ENCODE measurements around the gene LIPC.

DNA sequence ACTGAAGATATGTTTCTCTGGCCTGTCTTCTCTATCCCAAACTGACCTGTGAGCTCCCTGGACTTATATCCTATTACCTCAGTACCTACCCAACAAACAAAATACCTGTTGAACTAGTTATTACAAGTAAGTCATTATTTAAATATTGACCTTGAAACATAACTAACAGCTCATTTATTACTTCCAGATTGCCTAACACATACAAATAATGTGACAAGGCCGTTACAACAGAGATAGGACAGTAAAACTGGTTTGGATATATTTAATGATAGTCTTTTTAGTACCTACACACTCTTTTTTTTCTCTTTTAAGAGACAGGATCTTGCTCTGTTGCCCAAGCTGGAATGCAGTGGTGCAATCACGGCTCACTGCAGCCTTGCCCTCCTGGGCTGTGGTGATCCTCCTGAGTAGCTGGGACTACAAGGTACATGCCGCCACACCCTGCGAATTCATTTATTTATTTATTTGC is 172.7 kb downstream of the LIPC start:
- TF ChIP-seq, protein P1, sequence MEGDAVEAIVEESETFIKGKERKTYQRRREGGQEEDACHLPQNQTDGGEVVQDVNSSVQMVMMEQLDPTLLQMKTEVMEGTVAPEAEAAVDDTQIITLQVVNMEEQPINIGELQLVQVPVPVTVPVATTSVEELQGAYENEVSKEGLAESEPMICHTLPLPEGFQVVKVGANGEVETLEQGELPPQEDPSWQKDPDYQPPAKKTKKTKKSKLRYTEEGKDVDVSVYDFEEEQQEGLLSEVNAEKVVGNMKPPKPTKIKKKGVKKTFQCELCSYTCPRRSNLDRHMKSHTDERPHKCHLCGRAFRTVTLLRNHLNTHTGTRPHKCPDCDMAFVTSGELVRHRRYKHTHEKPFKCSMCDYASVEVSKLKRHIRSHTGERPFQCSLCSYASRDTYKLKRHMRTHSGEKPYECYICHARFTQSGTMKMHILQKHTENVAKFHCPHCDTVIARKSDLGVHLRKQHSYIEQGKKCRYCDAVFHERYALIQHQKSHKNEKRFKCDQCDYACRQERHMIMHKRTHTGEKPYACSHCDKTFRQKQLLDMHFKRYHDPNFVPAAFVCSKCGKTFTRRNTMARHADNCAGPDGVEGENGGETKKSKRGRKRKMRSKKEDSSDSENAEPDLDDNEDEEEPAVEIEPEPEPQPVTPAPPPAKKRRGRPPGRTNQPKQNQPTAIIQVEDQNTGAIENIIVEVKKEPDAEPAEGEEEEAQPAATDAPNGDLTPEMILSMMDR (IDR thresholded peaks at IDR 0.05; ENCODE audit: borderline replicate concordance, extremely low read depth, low read length, poor library complexity, severe bottlenecking), result no peak
- TF ChIP-seq EZH2 (IDR thresholded peaks at IDR 0.05; ENCODE audit: borderline replicate concordance, low read depth, low read length, severe bottlenecking), result no peak

All from DND-41 (cell line).